Activated gamma-delta T cell (primary cell): ENCODE data around the gene FAM13A.
"Not testable (repeated sequence)": the region's sequence is repeated elsewhere in the genome, so short reads cannot be mapped to it uniquely, and the experiment has no call there.

Experiments
- DNase-seq: peaks from one replicate; lab custom pipeline; 2025; lab: John Stamatoyannopoulos, UW

The FAM13A gene

DNA sequence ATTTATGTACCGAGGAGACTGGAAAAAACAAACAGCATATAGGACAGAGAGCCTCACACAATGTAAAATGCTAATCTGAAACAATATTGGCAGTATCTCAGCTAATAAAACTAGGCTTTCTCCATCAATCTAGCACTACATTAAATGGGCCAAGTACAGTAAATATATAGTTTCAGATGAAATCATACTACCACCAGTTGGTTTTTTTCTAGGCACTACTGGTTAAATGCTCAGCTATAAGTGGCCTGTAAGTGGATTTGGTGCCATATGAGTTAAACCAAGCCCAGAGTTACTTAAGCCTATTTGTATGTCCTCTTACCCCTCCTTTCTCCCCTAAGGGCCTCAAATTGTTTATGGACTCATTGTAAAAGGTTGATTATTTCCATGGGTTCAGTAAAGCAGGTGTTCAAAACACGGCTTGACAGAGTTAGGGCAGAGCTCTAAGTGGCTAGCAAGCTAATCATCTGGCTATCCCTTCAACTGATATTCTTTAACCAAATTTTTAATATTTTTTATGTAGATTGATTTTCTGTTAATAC lies 57.5 kb downstream of the FAM13A start:
- no peak for DNase-seq

GRCh38 chr4:88998891-88999290 lies 58.1 kb downstream of the FAM13A start:
- DNase-seq: no peak

GRCh38 chr4:88998001-88998400 lies 59.0 kb downstream of the FAM13A start:
- no peak for DNase-seq

GRCh38 chr4:88995874-88996273 lies 61.1 kb downstream of the FAM13A start:
- DNase-seq: no peak

DNA sequence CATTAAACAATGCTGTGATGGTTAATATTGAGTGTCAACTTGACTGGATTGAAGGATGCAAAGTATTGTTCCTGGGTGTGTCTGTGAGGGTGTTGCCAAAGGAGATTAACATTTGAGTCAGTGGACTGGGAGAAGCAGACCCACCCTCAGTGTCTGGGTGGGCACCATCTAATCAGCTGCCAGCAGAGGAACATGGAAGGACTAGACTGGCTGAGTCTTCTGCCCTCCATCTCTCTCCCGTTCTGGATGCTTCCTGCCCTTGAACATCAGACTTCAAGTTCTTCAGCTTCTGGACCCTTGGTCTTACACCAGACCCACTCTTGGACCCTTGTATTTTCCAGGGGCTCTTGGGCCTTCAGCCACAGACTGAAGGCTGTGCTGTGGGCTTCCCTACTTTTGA lies 61.7 kb downstream of the FAM13A start:
- not testable (repeated sequence) for DNase-seq

DNA sequence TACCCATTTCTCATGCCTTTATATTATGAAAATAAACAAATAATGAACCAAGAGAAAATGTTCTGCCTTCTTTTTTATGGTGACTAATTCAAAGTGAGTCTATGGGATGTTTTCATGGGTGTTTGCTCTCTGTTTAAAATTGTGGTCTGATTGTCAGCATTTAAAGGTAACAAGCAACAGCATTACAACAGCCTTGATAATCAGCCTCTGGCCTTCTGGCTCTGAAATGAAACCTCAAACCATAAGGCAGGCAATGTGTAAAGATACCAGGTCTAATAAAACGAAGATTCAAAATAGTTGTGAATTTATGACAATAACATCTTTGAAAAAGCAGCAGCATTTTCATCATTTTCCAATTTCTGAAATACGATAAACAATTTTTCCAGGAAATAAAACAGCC lies 63.7 kb downstream of the FAM13A start:
- no peak for DNase-seq

- no peak for DNase-seq
Measured at GRCh38 chr4:88991746-88992145, 65.2 kb downstream of the FAM13A start.

- DNase-seq: no peak
Measured at GRCh38 chr4:88989990-88990389, 67.0 kb downstream of the FAM13A start.

GRCh38 chr4:88985088-88985773 lies 71.8 kb downstream of the FAM13A start:
- no peak for DNase-seq

DNA sequence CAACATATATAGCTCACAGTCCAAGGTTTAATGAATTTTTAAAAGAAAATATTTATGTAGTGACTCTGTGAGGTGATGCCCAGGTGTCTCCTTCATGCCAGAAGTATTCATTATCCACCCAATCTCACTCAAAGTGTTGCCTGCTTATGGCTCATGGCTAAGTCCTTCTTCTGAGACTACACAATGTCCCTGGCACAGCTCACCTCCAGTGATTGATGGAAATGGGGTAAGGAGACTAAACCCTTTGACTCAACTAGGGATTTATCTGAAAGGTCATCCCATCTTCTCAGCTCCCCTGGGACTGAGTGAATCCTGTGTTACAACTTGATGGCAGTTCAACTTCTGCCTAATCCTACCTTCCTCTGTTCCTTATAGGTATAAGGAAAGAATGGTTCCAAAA lies 74.2 kb downstream of the FAM13A start:
- no peak for DNase-seq

GRCh38 chr4:88981993-88982392 lies 75.0 kb downstream of the FAM13A start:
- no peak for DNase-seq

DNA sequence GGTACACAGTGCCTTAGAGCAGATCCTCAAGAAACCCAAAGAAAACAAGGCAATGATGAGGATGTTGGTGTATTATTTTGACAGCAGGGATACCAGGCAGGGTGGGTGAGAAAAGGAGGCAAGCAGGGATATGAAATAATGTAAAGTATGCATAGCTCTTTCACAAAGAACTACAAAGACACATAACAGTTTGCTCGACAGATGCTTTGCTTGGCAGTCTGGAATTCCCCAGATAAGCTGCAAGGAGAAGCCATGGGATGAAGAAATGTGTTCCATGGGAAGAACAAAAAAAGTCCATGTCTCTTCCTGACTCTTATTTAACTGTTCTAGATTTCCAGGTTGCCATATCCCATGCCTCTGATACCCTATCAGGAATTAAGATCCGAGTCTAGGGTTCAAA lies 75.4 kb downstream of the FAM13A start:
- no peak for DNase-seq

- DNase-seq: no peak
Measured at GRCh38 chr4:88979276-88979675, 77.7 kb downstream of the FAM13A start.

GRCh38 chr4:88976775-88977035 lies 80.3 kb downstream of the FAM13A start:
- DNase-seq: no peak

- no peak for DNase-seq
Measured at GRCh38 chr4:88975958-88976774, 80.8 kb downstream of the FAM13A start.

- DNase-seq: no peak
Measured at GRCh38 chr4:88971536-88971935, 85.4 kb downstream of the FAM13A start.

- DNase-seq: no peak
Measured at GRCh38 chr4:88969746-88970145, 87.2 kb downstream of the FAM13A start.

GRCh38 chr4:88969271-88969670 lies 87.7 kb downstream of the FAM13A start:
- DNase-seq: no peak

GRCh38 chr4:88967883-88968331 lies 89.1 kb downstream of the FAM13A start:
- DNase-seq: no peak

DNA sequence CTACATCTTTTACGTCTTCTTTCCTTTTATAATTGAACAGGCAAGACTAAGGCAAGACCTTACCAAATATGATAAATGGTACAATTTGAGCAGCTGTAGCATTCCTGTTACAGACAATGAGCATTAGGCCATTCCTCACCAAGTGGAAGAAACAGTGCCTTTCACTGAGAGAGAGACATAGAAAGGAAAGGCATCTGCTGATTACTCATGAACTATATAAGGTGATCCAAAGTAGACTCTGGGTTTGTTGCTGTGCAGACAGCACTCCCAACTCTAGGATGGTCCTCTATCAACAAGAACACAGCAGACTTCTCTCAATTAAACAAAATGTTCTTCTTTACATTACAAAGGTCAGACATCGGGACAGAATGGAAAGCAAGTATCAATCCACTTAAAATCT lies 91.9 kb downstream of the FAM13A start:
- no peak for DNase-seq

DNA sequence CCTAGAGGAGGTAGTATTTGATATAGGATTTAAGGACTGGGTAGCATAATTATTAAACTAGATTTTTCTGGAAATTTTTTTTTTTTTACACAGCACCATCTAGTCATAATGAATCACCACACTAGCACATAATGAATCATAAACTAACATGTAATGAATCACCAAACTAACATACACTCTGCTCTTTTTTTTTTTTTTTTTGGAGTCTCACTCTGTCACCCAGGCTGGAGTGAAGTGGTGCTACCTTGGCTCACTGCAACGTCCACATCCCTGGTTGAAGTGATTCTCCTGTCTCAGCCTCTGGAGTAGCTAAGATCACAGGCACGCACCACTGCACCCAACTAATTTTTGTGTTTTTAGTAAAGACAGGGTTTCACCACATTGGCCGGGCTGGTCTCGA lies 92.5 kb downstream of the FAM13A start:
- no peak for DNase-seq

- DNase-seq: no peak
Measured at GRCh38 chr4:88963817-88964216, 93.2 kb downstream of the FAM13A start.

GRCh38 chr4:88962396-88962795 lies 94.6 kb downstream of the FAM13A start:
- no peak for DNase-seq
